Fibroblast of lung (primary cell): ENCODE results near the gene MYRF. TPM values are rescaled to one million over a fixed set of nuclear protein-coding genes. Genes with fewer than 3 reads are reported as not detected.

Source experiments
- DNase-seq, 2 donors: peaks; one replicate each; pipeline versions ENCODE4 v3.0.0 to v3.0.0-alpha.2; 2010; ENCODE audit warnings: low read depth in 2 of 2
- H2AFZ ChIP-seq: 2 replicates; pipeline ENCODE4 v1.5.1; 2012; ENCODE audit warnings: low read length, control low read depth, inconsistent platforms
- H3K27ac ChIP-seq: 2 replicates; pipeline ENCODE4 v1.5.1; 2011; ENCODE audit warnings: low read length, control low read depth; ENCODE audit not compliant: insufficient read depth
- H3K27me3 ChIP-seq: 2 replicates; pipeline ENCODE4 v1.5.1; 2011; ENCODE audit warnings: mild to moderate bottlenecking, low read length; ENCODE audit not compliant: control insufficient read depth, insufficient read depth
- H3K36me3 ChIP-seq: 2 replicates; pipeline ENCODE4 v1.5.1; 2011; ENCODE audit warnings: low read length; ENCODE audit not compliant: control insufficient read depth, insufficient read depth
- H3K4me1 ChIP-seq: 2 replicates; pipeline ENCODE4 v1.5.1; 2011; ENCODE audit warnings: low read length; ENCODE audit not compliant: control insufficient read depth, insufficient read depth; ENCODE audit errors: extremely low read depth
- H3K4me2 ChIP-seq: 2 replicates; pipeline ENCODE4 v1.5.1; 2011; ENCODE audit warnings: low read length, control low read depth; ENCODE audit not compliant: insufficient read depth; ENCODE audit errors: extremely low read depth
- H3K4me3 ChIP-seq, 4 experiments: fragments of 200-600 bp in 1 of 4; sonication (generic) in 1 of 4; replicated peaks in 1 of 4; 2 replicates each; pipeline ENCODE4 v1.5.1; 2011 to 2016; ENCODE audit warnings: low read length in 4 of 4, low read depth in 3 of 4, mild to moderate bottlenecking in 3 of 4, control low read depth in 2 of 4, inconsistent platforms in 1 of 4, mixed read lengths in 1 of 4; ENCODE audit not compliant: insufficient read depth in 1 of 4; ENCODE audit errors: control extremely low read depth in 1 of 4
- H3K79me2 ChIP-seq: 2 replicates; pipeline ENCODE4 v1.5.1; 2012; ENCODE audit warnings: mild to moderate bottlenecking, low read length, inconsistent platforms; ENCODE audit not compliant: control insufficient read depth, insufficient read depth
- H3K9ac ChIP-seq: 2 replicates; pipeline ENCODE4 v1.5.1; 2011; ENCODE audit warnings: mild to moderate bottlenecking, low read length, control low read depth; ENCODE audit not compliant: insufficient read depth
- H3K9me3 ChIP-seq: 2 replicates; pipeline ENCODE4 v1.5.1; 2012; ENCODE audit warnings: low read depth, low read length; ENCODE audit not compliant: control insufficient read depth, insufficient read depth
- H4K20me1 ChIP-seq: 2 replicates; pipeline ENCODE4 v1.5.1; 2011; ENCODE audit warnings: low read length; ENCODE audit not compliant: control insufficient read depth, insufficient read depth; ENCODE audit errors: extremely low read depth
- CTCF ChIP-seq, 2 donors: IDR thresholded peaks in 1 of 2; conservative IDR thresholded peaks in 1 of 2; 1 replicate in 1 of 2; 2 replicates in 1 of 2; pipeline ENCODE4 v1.5.1; 2011 to 2012; ENCODE audit warnings: low read length in 2 of 2, control low read depth in 1 of 2, inconsistent platforms in 1 of 2, low read depth in 1 of 2, mild to moderate bottlenecking in 1 of 2
- EZH2 ChIP-seq: IDR thresholded peaks from 2 replicates; pipeline ENCODE4 v1.5.1; 2012; ENCODE audit warnings: low read length, control low read depth, mild to moderate bottlenecking; ENCODE audit errors: missing control alignments
- polyA plus RNA-seq, 2 donors: library from polyadenylated mRNA; depleted of rRNA in 1 of 2; stranded (reverse) in 1 of 2; unstranded in 1 of 2; fragments of >200 nt; gene quantifications; 2 replicates each; pipeline ENCODE4 v1.2.1, GENCODE V29; 2011 to 2012; ENCODE audit warnings: missing spikeins in 1 of 2
- total RNA-seq: library from RNA; depleted of rRNA; stranded (reverse); fragments of >200 nt; gene quantifications from 2 replicates; pipeline ENCODE4 v1.2.1, GENCODE V29; 2014

Gene MYRF
- total and polyA plus RNA-seq, 2 donors (not counting 1 experiment from before 2014, with no cell fraction given), result 0.10 to 0.17 TPM

GRCh38 chr11:61779666-61780525 is 27.5 kb downstream of the MYRF start:
- TF ChIP-seq CTCF (conservative IDR thresholded peaks at IDR 0.05 in 1 of 2, IDR thresholded peaks at IDR 0.05 in 1 of 2; ENCODE audit: low read depth in 1 of 2, low read length in 2 of 2) (no peak), EZH2 (no peak)
- Histone ChIP-seq H3K4me2 (no peak overlapping the region), H3K4me1 (no peaks in the 10 kb centered on the region), H3K79me2 (no peaks in the 10 kb centered on the region), H3K4me3 (no peak overlapping the region), H4K20me1 (no peaks in the 10 kb centered on the region), H3K36me3 (no peaks in the 10 kb centered on the region), H2AFZ (no peak overlapping the region), H3K9me3 (no peaks in the 10 kb centered on the region), H3K9ac (no peak overlapping the region), H3K27me3 (no peaks in the 10 kb centered on the region), H3K27ac (no peak overlapping the region)
- DNase-seq, result no peak

GRCh38 chr11:61780581-61781162 is 28.2 kb downstream of the MYRF start:
- H3K9me3 ChIP-seq, result no peaks in the 10 kb centered on the region
- H3K4me1 ChIP-seq, result no peaks in the 10 kb centered on the region
- no peak overlapping the region for H3K4me2 ChIP-seq
- H4K20me1 ChIP-seq, result no peaks in the 10 kb centered on the region
- H3K36me3 ChIP-seq, result no peaks in the 10 kb centered on the region
- no peak overlapping the region for H3K9ac ChIP-seq
- DNase-seq, result no peak
- TF ChIP-seq CTCF (conservative IDR thresholded peaks at IDR 0.05 in 1 of 2, IDR thresholded peaks at IDR 0.05 in 1 of 2; ENCODE audit: low read depth in 1 of 2, low read length in 2 of 2) (no peak), EZH2 (no peak)
- H3K27ac ChIP-seq, result no peak overlapping the region
- no peak overlapping the region for H3K4me3 ChIP-seq
- H3K79me2 ChIP-seq, result no peaks in the 10 kb centered on the region
- H3K27me3 ChIP-seq, result no peaks in the 10 kb centered on the region
- H2AFZ ChIP-seq, result no peak overlapping the region

GRCh38 chr11:61781585-61781984 is 29.1 kb downstream of the MYRF start:
- no peaks in the 10 kb centered on the region for H3K4me1 ChIP-seq
- no peak overlapping the region for H3K9ac ChIP-seq
- no peak overlapping the region for H3K4me3 ChIP-seq
- no peaks in the 10 kb centered on the region for H3K9me3 ChIP-seq
- no peak overlapping the region for H2AFZ ChIP-seq
- H4K20me1 ChIP-seq, result no peaks in the 10 kb centered on the region
- no peak overlapping the region for H3K27ac ChIP-seq
- no peaks in the 10 kb centered on the region for H3K36me3 ChIP-seq
- DNase-seq, result no peak
- no peak overlapping the region for H3K4me2 ChIP-seq
- H3K79me2 ChIP-seq, result no peaks in the 10 kb centered on the region
- no peaks in the 10 kb centered on the region for H3K27me3 ChIP-seq
- TF ChIP-seq EZH2, result no peak
- TF ChIP-seq CTCF (conservative IDR thresholded peaks at IDR 0.05 in 1 of 2, IDR thresholded peaks at IDR 0.05 in 1 of 2; ENCODE audit: low read depth in 1 of 2, low read length in 2 of 2), result no peak
